IPS-15b (cell line): ENCODE results near the gene ABCG1.

ENCODE experiments used
- H3K27me3 ChIP-seq: one replicate; pipeline ENCODE4 v1.6.1; 2013; ENCODE audit warnings: low read length; ENCODE audit not compliant: control insufficient read depth, insufficient read depth
- H3K36me3 ChIP-seq: one replicate; pipeline ENCODE4 v1.6.1; 2013; ENCODE audit warnings: low read length; ENCODE audit not compliant: control insufficient read depth, insufficient read depth
- H3K4me1 ChIP-seq: one replicate; pipeline ENCODE4 v1.6.1; 2013; ENCODE audit warnings: mild to moderate bottlenecking, low read length; ENCODE audit not compliant: control insufficient read depth, insufficient read depth
- H3K4me3 ChIP-seq: one replicate; pipeline ENCODE4 v1.5.1; 2013; ENCODE audit warnings: low read depth, low read length
- H3K9ac ChIP-seq: one replicate; pipeline ENCODE4 v1.6.1; 2013; ENCODE audit warnings: low read depth, mild to moderate bottlenecking, low read length
- H3K9me3 ChIP-seq: one replicate; pipeline ENCODE4 v1.6.1; 2013; ENCODE audit warnings: mild to moderate bottlenecking, low read length; ENCODE audit not compliant: control insufficient read depth, insufficient read depth

ABCG1 gene

DNA sequence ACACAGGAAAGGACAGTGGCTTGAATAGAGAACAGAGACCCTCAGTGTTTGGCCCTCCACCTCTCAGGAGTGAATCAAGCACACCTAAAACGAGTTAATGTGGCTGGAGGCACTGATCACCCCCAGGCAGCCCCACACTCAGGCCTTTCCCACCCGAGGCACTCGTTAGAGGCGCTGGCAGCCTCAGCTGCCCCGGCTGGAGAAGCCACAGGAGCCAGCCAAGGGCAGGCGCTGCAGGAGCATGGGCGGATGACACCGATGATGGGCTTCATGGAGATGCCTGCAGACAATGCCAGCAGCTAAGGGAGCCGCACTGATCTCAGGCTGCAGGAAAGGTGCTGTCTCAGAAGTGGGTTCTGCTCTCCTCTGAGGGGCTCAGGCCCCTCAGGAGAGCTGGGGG lies 24.1 kb upstream of the ABCG1 start:
- H3K4me1 ChIP-seq = no peaks in the 10 kb centered on the region
- no peaks in the 10 kb centered on the region for H3K36me3 ChIP-seq
- H3K27me3 ChIP-seq = peaks cover 2% of the 10 kb centered on the region
- H3K4me3 ChIP-seq = no peak overlapping the region
- no peaks in the 10 kb centered on the region for H3K9me3 ChIP-seq
- no peak overlapping the region for H3K9ac ChIP-seq

- Histone ChIP-seq H3K36me3 (no peaks in the 10 kb centered on the region), H3K4me1 (no peaks in the 10 kb centered on the region), H3K9ac (no peak overlapping the region), H3K27me3 (peaks cover 2% of the 10 kb centered on the region), H3K9me3 (no peaks in the 10 kb centered on the region), H3K4me3 (no peak overlapping the region)
Observed at GRCh38 chr21:42195378-42196031, 23.4 kb upstream of the ABCG1 start.

DNA sequence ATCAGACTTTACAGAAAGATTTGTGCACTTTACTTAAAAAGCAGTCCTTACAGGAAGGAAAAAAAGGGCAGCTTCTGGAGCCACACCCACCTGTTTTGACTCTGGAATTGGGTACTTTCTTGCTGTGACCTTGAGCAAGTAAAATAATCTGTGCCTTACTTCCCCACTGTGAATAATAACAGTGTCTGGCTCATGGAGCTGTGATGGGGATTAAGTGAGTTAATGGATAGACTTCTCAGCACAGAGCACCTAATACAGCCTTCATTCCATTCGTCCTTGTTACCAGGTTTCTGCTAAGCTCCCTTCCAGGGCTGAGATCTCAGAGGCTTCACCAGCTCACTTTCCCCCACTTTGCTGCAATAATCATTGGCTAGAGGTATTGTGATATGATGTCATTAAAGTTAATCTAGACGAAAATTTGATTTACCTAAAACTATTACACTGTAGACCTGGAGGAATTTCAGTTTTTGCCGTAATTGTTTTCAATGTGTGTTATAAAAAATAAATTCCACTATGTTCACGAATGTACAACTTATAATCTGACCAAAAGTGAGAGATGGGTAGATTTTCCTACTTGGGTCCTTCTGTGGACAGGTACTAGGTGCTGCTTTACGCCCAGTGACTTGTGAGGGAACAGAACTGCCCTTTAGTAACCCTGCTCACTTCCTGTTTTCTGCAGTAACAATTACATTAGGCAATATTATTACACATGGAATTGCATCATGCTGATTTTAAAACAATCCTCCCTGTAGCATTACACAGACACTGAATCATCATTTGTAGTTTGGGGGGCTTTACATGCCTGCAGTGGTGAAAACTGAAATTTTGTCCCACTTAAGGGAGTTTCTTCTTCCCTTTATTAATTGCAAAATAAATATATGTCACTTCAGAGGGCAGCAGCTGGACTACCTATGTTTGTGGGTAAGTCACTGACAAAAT lies 19.7 kb upstream of the ABCG1 start:
- no peaks in the 10 kb centered on the region for H3K4me1 ChIP-seq
- H3K27me3 ChIP-seq = no peaks in the 10 kb centered on the region
- no peak overlapping the region for H3K4me3 ChIP-seq
- no peak overlapping the region for H3K9ac ChIP-seq
- H3K9me3 ChIP-seq = no peaks in the 10 kb centered on the region
- no peaks in the 10 kb centered on the region for H3K36me3 ChIP-seq

DNA sequence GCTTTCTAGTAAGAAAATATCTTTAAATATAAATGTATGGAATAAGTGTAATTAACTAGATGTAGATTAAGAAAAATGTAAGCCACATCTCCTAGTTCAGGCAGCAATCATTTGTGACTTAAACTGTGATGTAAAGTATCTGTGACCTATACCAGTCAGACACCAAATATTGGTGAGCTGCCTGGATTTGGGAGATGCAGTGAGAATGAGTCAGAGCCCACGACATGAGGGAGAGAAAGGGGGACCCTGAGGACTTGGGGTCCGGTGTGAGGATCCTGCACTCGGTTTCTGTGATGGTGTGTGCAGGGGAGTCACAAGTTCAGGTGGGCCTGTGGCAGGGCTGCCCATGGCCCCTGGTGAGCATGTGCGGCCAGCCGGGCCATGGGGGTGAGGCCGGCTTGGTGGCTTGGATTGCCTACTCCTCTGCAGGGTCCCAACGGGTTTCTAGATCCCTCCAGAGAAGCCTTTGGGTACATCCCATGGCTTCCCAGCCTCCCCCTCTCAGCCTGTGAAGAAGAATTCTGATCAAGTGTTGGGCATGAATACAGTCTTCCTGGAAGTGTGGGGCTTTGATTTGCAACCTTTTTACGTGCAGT lies 19.0 kb upstream of the ABCG1 start:
- Histone ChIP-seq H3K9me3 (no peaks in the 10 kb centered on the region), H3K9ac (no peak overlapping the region), H3K4me1 (no peaks in the 10 kb centered on the region), H3K4me3 (no peak overlapping the region), H3K36me3 (no peaks in the 10 kb centered on the region), H3K27me3 (no peaks in the 10 kb centered on the region)

- H3K4me3 ChIP-seq = no peak overlapping the region
- no peaks in the 10 kb centered on the region for H3K4me1 ChIP-seq
- no peaks in the 10 kb centered on the region for H3K27me3 ChIP-seq
- no peaks in the 10 kb centered on the region for H3K36me3 ChIP-seq
- H3K9me3 ChIP-seq = no peaks in the 10 kb centered on the region
- H3K9ac ChIP-seq = no peak overlapping the region
Observed at GRCh38 chr21:42200906-42201614, 17.9 kb upstream of the ABCG1 start.

GRCh38 chr21:42201615-42202161 lies 17.3 kb upstream of the ABCG1 start:
- Histone ChIP-seq H3K4me1 (no peaks in the 10 kb centered on the region), H3K9ac (no peak overlapping the region), H3K36me3 (no peaks in the 10 kb centered on the region), H3K27me3 (no peaks in the 10 kb centered on the region), H3K4me3 (no peak overlapping the region), H3K9me3 (no peaks in the 10 kb centered on the region)

- Histone ChIP-seq H3K4me3 (no peak overlapping the region), H3K27me3 (no peaks in the 10 kb centered on the region), H3K36me3 (no peaks in the 10 kb centered on the region), H3K4me1 (no peaks in the 10 kb centered on the region), H3K9me3 (no peaks in the 10 kb centered on the region), H3K9ac (no peak overlapping the region)
Observed at GRCh38 chr21:42202321-42202720, 16.6 kb upstream of the ABCG1 start.

DNA sequence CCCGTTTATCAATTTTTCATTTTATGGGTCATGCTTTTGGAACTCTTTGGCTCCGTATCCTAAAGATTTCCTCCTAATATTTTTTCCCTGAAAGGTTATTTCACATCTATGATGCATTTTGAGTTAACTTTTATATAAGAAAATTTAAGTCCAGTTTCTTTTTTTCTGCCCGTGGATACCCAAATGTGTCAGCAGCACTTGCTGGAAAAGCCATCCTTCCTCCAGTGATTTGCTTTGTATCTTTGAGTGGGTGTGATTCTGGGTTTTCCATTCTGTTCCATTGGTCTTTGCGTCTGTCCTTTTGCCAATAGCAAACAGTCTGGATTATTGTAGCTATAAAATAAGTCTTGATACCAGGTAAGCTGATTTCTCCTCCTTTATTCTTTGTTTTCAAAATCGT lies 15.6 kb upstream of the ABCG1 start:
- Histone ChIP-seq H3K36me3 (no peaks in the 10 kb centered on the region), H3K4me3 (no peak overlapping the region), H3K27me3 (no peaks in the 10 kb centered on the region), H3K4me1 (peaks cover 2% of the 10 kb centered on the region), H3K9ac (no peak overlapping the region), H3K9me3 (no peaks in the 10 kb centered on the region)

DNA sequence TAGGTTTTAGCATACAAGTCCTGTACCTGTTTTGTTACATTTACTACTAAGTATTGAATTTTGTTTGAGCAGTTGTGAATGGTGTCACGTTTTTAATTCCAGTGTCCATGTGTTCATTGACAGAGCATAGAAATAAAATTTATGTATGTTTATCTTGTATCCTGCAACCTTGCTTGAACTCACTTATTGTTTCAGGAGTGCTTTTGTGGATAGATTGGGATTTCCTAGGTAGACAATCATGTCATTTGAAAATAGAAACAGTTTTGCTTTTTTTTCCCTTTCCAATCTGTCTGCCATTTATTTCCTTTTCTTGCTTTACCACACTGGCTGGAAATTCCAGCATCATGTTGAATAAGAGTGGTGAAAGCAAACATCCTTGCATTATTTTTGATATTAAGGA lies 15.0 kb upstream of the ABCG1 start:
- H3K27me3 ChIP-seq = no peaks in the 10 kb centered on the region
- H3K4me3 ChIP-seq = no peak overlapping the region
- no peaks in the 10 kb centered on the region for H3K9me3 ChIP-seq
- H3K9ac ChIP-seq = no peak overlapping the region
- peaks cover 3% of the 10 kb centered on the region for H3K4me1 ChIP-seq
- H3K36me3 ChIP-seq = no peaks in the 10 kb centered on the region

DNA sequence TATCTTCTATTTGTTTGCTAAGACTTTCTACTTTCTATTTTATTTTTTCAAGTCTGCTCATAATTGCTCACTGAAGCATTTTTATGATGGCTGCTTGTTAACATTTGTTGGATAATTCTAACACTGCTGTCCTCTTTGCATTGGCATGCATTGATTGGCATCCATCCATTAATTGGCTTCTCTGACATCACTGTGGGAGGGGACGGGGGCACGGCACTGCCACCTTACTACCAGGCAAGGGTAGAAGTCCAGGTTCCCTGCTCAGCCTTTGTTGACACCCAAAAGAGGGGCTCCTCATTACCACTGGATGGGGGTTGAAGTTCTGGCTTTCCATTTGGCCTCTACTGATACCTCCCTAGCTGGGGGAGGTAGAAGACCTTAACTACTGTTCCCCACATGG lies 11.5 kb upstream of the ABCG1 start:
- no peak overlapping the region for H3K4me3 ChIP-seq
- no peaks in the 10 kb centered on the region for H3K9me3 ChIP-seq
- H3K36me3 ChIP-seq = no peaks in the 10 kb centered on the region
- H3K9ac ChIP-seq = no peak overlapping the region
- peaks cover 2% of the 10 kb centered on the region for H3K27me3 ChIP-seq
- H3K4me1 ChIP-seq = peaks cover 5% of the 10 kb centered on the region

DNA sequence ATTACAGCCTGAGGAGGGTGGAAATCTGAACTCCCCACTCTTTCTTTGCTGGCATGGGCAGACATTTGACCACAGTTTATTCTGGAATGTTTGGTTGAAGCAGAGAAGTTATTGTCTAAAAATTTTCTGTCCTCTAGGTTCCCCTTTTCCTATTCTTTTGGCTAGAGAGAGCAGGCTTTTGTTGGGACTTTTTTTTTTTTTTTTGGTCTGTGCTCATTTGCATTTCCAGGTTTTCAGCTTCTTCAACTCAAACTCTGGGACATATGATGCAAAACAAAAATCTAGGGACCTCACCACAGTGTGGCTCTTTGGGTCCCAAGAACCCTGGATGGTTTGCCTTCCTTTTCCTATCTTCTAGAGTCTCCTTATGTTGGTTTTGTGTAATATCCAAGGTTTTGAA lies 10.9 kb upstream of the ABCG1 start:
- Histone ChIP-seq H3K4me1 (peaks cover 5% of the 10 kb centered on the region), H3K9ac (no peak overlapping the region), H3K36me3 (no peaks in the 10 kb centered on the region), H3K4me3 (no peak overlapping the region), H3K27me3 (peaks cover 2% of the 10 kb centered on the region), H3K9me3 (no peaks in the 10 kb centered on the region)
